ENCODE data around the gene ATP8A2.

- no peak for TF ChIP-seq CTCF (IDR thresholded peaks at IDR 0.05)
- no peak for TF ChIP-seq POLR2A (IDR thresholded peaks at IDR 0.05)
Measured at GRCh38 chr13:25862156-25862555, 490.4 kb downstream of the ATP8A2 start.

Data from testis (tissue), 2 donors.